Measurements from ENCODE around the gene DNASE1L3.

DNASE1L3 gene

GRCh38 chr3:58152225-58153015 is 58.4 kb downstream of the DNASE1L3 start:
- TF ChIP-seq CTCF (IDR thresholded peaks at IDR 0.05; ENCODE audit: low read length, missing control alignments), result no peak
- DNase-seq (ENCODE audit: low read depth), result no peak
- no peak overlapping the region for H3K4me3 ChIP-seq (replicated peaks; ENCODE audit: low read depth, low read length)

GRCh38 chr3:58151637-58152036 is 59.1 kb downstream of the DNASE1L3 start:
- no peak for DNase-seq (ENCODE audit: low read depth)
- TF ChIP-seq CTCF (IDR thresholded peaks at IDR 0.05; ENCODE audit: low read length, missing control alignments), result no peak
- no peak overlapping the region for H3K4me3 ChIP-seq (replicated peaks; ENCODE audit: low read depth, low read length)

GRCh38 chr3:58150810-58151199 is 60.0 kb downstream of the DNASE1L3 start:
- DNase-seq (ENCODE audit: low read depth), result no peak
- no peak for TF ChIP-seq CTCF (IDR thresholded peaks at IDR 0.05; ENCODE audit: low read length, missing control alignments)
- H3K4me3 ChIP-seq (replicated peaks; ENCODE audit: low read depth, low read length), result no peak overlapping the region

- no peak for TF ChIP-seq CTCF (IDR thresholded peaks at IDR 0.05; ENCODE audit: low read length, missing control alignments)
- H3K4me3 ChIP-seq (replicated peaks; ENCODE audit: low read depth, low read length), result no peak overlapping the region
- DNase-seq (ENCODE audit: low read depth), result no peak
These were observed 60.5 kb downstream of the DNASE1L3 start for GRCh38 chr3:58150130-58150809.

GRCh38 chr3:58148049-58148448 is 62.7 kb downstream of the DNASE1L3 start:
- DNase-seq (ENCODE audit: low read depth), result no peak
- no peak overlapping the region for H3K4me3 ChIP-seq (replicated peaks; ENCODE audit: low read depth, low read length)
- TF ChIP-seq CTCF (IDR thresholded peaks at IDR 0.05; ENCODE audit: low read length, missing control alignments), result no peak

GRCh38 chr3:58144478-58145325 is 66.1 kb downstream of the DNASE1L3 start:
- no peak overlapping the region for H3K4me3 ChIP-seq (replicated peaks; ENCODE audit: low read depth, low read length)
- TF ChIP-seq CTCF (IDR thresholded peaks at IDR 0.05; ENCODE audit: low read length, missing control alignments), result no peak
- DNase-seq (ENCODE audit: low read depth), result no peak

All from fibroblast of pulmonary artery (primary cell).